Peyer's patch (tissue), 4 donors: ENCODE results near the gene PSMA8.
"Not testable (repeated sequence)": the region's sequence is repeated elsewhere in the genome, so short reads cannot be mapped to it uniquely, and the experiment has no call there.

Experiments used
- POLR2A ChIP-seq, 2 donors: fragments of 450-650 bp; IDR thresholded peaks; one replicate each; pipeline ENCODE4 v1.5.1; 2017; ENCODE audit warnings: antibody characterized with exemption in 2 of 2, mild to moderate bottlenecking in 2 of 2, moderate library complexity in 2 of 2
- TF ChIP-seq, protein P1 (sequence below), 6 experiments: fragments of 450-650 bp in 4 of 6; fragments of 200-600 bp in 2 of 6; sonication (generic) in 1 of 6; IDR thresholded peaks; one replicate each; pipeline ENCODE4 v1.5.1; 2017 to 2019; ENCODE audit warnings: antibody characterized with exemption in 6 of 6, mild to moderate bottlenecking in 3 of 6, moderate library complexity in 1 of 6

DNA sequence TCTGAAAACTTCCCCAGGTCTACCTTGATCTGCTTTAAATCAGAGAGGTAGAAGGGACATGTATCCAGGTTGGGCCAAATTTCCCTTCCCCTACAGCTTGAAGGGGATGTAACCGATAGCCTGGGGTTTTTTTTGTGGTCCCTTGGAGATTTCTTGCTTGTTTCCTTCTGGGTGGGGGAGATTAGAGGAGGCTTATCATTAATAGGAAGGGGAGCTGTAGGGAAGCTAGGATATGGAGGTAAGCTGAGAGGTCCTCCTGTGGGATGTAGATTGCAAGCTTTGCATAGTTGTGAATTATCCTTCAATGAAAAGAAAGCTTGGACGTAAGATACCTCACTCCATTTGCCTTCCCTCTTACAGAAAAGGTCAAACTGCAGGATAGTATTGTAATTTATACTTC is 103.7 kb downstream of the PSMA8 start:
- TF ChIP-seq, protein P1, sequence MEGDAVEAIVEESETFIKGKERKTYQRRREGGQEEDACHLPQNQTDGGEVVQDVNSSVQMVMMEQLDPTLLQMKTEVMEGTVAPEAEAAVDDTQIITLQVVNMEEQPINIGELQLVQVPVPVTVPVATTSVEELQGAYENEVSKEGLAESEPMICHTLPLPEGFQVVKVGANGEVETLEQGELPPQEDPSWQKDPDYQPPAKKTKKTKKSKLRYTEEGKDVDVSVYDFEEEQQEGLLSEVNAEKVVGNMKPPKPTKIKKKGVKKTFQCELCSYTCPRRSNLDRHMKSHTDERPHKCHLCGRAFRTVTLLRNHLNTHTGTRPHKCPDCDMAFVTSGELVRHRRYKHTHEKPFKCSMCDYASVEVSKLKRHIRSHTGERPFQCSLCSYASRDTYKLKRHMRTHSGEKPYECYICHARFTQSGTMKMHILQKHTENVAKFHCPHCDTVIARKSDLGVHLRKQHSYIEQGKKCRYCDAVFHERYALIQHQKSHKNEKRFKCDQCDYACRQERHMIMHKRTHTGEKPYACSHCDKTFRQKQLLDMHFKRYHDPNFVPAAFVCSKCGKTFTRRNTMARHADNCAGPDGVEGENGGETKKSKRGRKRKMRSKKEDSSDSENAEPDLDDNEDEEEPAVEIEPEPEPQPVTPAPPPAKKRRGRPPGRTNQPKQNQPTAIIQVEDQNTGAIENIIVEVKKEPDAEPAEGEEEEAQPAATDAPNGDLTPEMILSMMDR (IDR thresholded peaks at IDR 0.05): not testable (repeated sequence)
- not testable (repeated sequence) for TF ChIP-seq POLR2A (IDR thresholded peaks at IDR 0.05)
